H9 (cell line): ENCODE data around the gene PRDM11. TPM values are rescaled to one million over a fixed set of nuclear protein-coding genes. Genes with fewer than 3 reads are reported as not detected.
A peak's percentile ranks its signal among the peaks of the same experiment; 100 is the strongest.

ENCODE experiments used
- DNase-seq: peaks from one replicate; pipeline ENCODE4 v3.0.0-alpha.2; 2017
- H2AFZ ChIP-seq: one replicate; pipeline ENCODE4 v1.6.1; 2013; ENCODE audit warnings: mild to moderate bottlenecking, low read length, control low read depth, moderate library complexity
- H2AK5ac ChIP-seq: 2 replicates; pipeline ENCODE4 v1.6.1; 2013; ENCODE audit warnings: low read length, control low read depth, mixed read lengths; ENCODE audit not compliant: insufficient read length
- H2BK120ac ChIP-seq: one replicate; pipeline ENCODE4 v1.6.1; 2013; ENCODE audit warnings: low read depth, mild to moderate bottlenecking, low read length, control low read depth, inconsistent platforms; ENCODE audit not compliant: poor library complexity, severe bottlenecking
- H2BK12ac ChIP-seq: 2 replicates; pipeline ENCODE4 v1.6.1; 2013; ENCODE audit warnings: low read length, control low read depth, mixed read lengths, low read depth; ENCODE audit not compliant: insufficient read length
- H2BK15ac ChIP-seq: 2 replicates; pipeline ENCODE4 v1.6.1; 2013; ENCODE audit warnings: low read depth, low read length, control low read depth
- H2BK20ac ChIP-seq: one replicate; pipeline ENCODE4 v1.6.1; 2013; ENCODE audit warnings: low read depth, mild to moderate bottlenecking, low read length, control low read depth, inconsistent platforms; ENCODE audit not compliant: poor library complexity, severe bottlenecking
- H2BK5ac ChIP-seq: 2 replicates; pipeline ENCODE4 v1.6.1; 2013; ENCODE audit warnings: low read length, control low read depth, mixed read lengths; ENCODE audit not compliant: insufficient read length
- H3K14ac ChIP-seq: 2 replicates; pipeline ENCODE4 v1.6.1; 2013; ENCODE audit warnings: low read length, control low read depth; ENCODE audit not compliant: insufficient read depth
- H3K18ac ChIP-seq: 2 replicates; pipeline ENCODE4 v1.6.1; 2013; ENCODE audit warnings: low read depth, mild to moderate bottlenecking, mixed read lengths, low read length, control low read depth; ENCODE audit not compliant: insufficient read length
- H3K23ac ChIP-seq: 2 replicates; pipeline ENCODE4 v1.6.1; 2013; ENCODE audit warnings: low read length, control low read depth, mixed read lengths, low read depth; ENCODE audit not compliant: insufficient read length
- H3K23me2 ChIP-seq: 2 replicates; pipeline ENCODE4 v1.6.1; 2013; ENCODE audit warnings: low read depth, mild to moderate bottlenecking, mixed read lengths, low read length, control low read depth; ENCODE audit not compliant: insufficient read length, poor library complexity, severe bottlenecking
- H3K27ac ChIP-seq: 2 replicates; pipeline ENCODE4 v1.5.1; 2013; ENCODE audit warnings: low read length, control low read depth, mixed read lengths, low read depth; ENCODE audit not compliant: insufficient read length
- H3K27me3 ChIP-seq: 2 replicates; pipeline ENCODE4 v1.6.1; 2013; ENCODE audit warnings: low read length, control low read depth, inconsistent platforms; ENCODE audit not compliant: insufficient read depth
- H3K4ac ChIP-seq: 2 replicates; pipeline ENCODE4 v1.6.1; 2013; ENCODE audit warnings: low read depth, mild to moderate bottlenecking, control low read depth, inconsistent platforms, low read length, moderate library complexity
- H3K4me1 ChIP-seq: 2 replicates; pipeline ENCODE4 v1.6.1; 2013; ENCODE audit warnings: low read length, control low read depth, inconsistent platforms; ENCODE audit not compliant: insufficient read depth
- H3K4me2 ChIP-seq: 2 replicates; pipeline ENCODE4 v1.6.1; 2013; ENCODE audit warnings: low read length, control low read depth, mixed read lengths; ENCODE audit not compliant: insufficient read length, insufficient read depth
- H3K56ac ChIP-seq: 2 replicates; pipeline ENCODE4 v1.6.1; 2013; ENCODE audit warnings: low read depth, mild to moderate bottlenecking, mixed read lengths, low read length, control low read depth; ENCODE audit not compliant: insufficient read length
- H3K79me1 ChIP-seq: 2 replicates; pipeline ENCODE4 v1.6.1; 2013; ENCODE audit warnings: low read depth, mild to moderate bottlenecking, moderate library complexity, low read length, control low read depth, inconsistent platforms; ENCODE audit not compliant: insufficient read depth, poor library complexity, severe bottlenecking
- H3K79me2 ChIP-seq: 2 replicates; pipeline ENCODE4 v1.6.1; 2013; ENCODE audit warnings: low read length, control low read depth, inconsistent platforms; ENCODE audit not compliant: insufficient read depth
- H3K9ac ChIP-seq: 2 replicates; pipeline ENCODE4 v1.6.1; 2013; ENCODE audit warnings: low read length, control low read depth, mixed read lengths; ENCODE audit not compliant: insufficient read length; ENCODE audit errors: extremely low read depth
- H3K9me3 ChIP-seq: one replicate; pipeline ENCODE4 v1.6.1; 2013; ENCODE audit warnings: low read depth, low read length, inconsistent platforms; ENCODE audit not compliant: control insufficient read depth
- H3T11ph ChIP-seq: one replicate; pipeline ENCODE4 v1.6.1; 2013; ENCODE audit warnings: mild to moderate bottlenecking, low read length, control low read depth, inconsistent platforms
- H4K20me1 ChIP-seq: one replicate; pipeline ENCODE4 v1.6.1; 2013; ENCODE audit not compliant: control insufficient read depth, insufficient read length, insufficient read depth
- H4K5ac ChIP-seq: 2 replicates; pipeline ENCODE4 v1.6.1; 2013; ENCODE audit warnings: low read depth, mild to moderate bottlenecking, mixed read lengths, low read length, control low read depth; ENCODE audit not compliant: insufficient read length
- H4K8ac ChIP-seq: replicated peaks from 2 replicates; pipeline ENCODE4 v1.6.1; 2013; ENCODE audit warnings: low read length, control low read depth, mixed read lengths, low read depth; ENCODE audit not compliant: insufficient read length
- H4K91ac ChIP-seq: 2 replicates; pipeline ENCODE4 v1.6.1; 2013; ENCODE audit warnings: low read depth, mild to moderate bottlenecking, moderate library complexity, mixed read lengths, low read length, control low read depth; ENCODE audit not compliant: insufficient read length
- H3K27ac Mint-ChIP-seq, 3 experiments: 2 replicates in 2 of 3; 3 replicates in 1 of 3; pipeline ENCODE4 v1.8.0; 2020 to 2021; ENCODE audit warnings: mixed read lengths in 3 of 3, mild to moderate bottlenecking in 1 of 3, moderate library complexity in 1 of 3
- H3K27me3 Mint-ChIP-seq: 2 replicates; pipeline ENCODE4 v1.8.0; 2021; ENCODE audit warnings: low read depth, mild to moderate bottlenecking, moderate library complexity, mixed read lengths
- H3K36me3 Mint-ChIP-seq, 3 experiments: 2 replicates in 2 of 3; 3 replicates in 1 of 3; pipeline ENCODE4 v1.8.0; 2020 to 2021; ENCODE audit warnings: low read depth in 3 of 3, mixed read lengths in 3 of 3; ENCODE audit not compliant: insufficient read depth in 1 of 3
- H3K4me1 Mint-ChIP-seq, 2 experiments: 2 replicates each; pipeline ENCODE4 v1.8.0; 2020; ENCODE audit warnings: mixed read lengths in 2 of 2
- H3K4me3 Mint-ChIP-seq, 2 experiments: 2 replicates in 1 of 2; 3 replicates in 1 of 2; pipeline ENCODE4 v1.8.0; 2020 to 2021; ENCODE audit warnings: mild to moderate bottlenecking in 2 of 2, mixed read lengths in 2 of 2, moderate library complexity in 1 of 2
- H3K9me3 Mint-ChIP-seq, 2 experiments: 2 replicates in 1 of 2; 3 replicates in 1 of 2; pipeline ENCODE4 v1.8.0; 2020; ENCODE audit warnings: mild to moderate bottlenecking in 2 of 2, mixed read lengths in 2 of 2, moderate library complexity in 1 of 2
- CTCF ChIP-seq: fragments of 200-600 bp; sonication (generic); conservative IDR thresholded peaks from 3 replicates; pipeline ENCODE4 v1.8.0; 2021; ENCODE audit warnings: antibody characterized with exemption, mild to moderate bottlenecking
- WGBS: extraction: QIAGEN DNeasy Blood & Tissue Kit; methylation state at CpG from one replicate; pipeline ENCODE4 v1.1.7; 2013; ENCODE audit warnings: missing lambda C conversion rate, low lambda C conversion rate, mixed read lengths; ENCODE audit not compliant: insufficient read length; ENCODE audit errors: extremely low coverage; 5-methylcytosine and 5-hydroxymethylcytosine counted together
- total RNA-seq: library from RNA; stranded (reverse); gene quantifications from 2 replicates; pipeline ENCODE4 v1.2.1, GENCODE V29; 2021

PRDM11 gene
- total RNA-seq, 1 experiment from 2014 or later = 11.5 TPM

GRCh38 chr11:45213316-45213665 lies 66.9 kb downstream of the PRDM11 start:
- Mint-ChIP-seq H3K27ac (peak overlapping the region in 1 of 3 experiments; percentile 40; a peak in 1 of 7 replicates), H3K9me3 (no peaks in the 10 kb centered on the region), H3K36me3 (peaks cover 0 to 4% (median 0%) of the 10 kb centered on the region in 3 experiments; a peak in 3 of 7 replicates), H3K27me3 (no peaks in the 10 kb centered on the region; the same call in none of the 2 replicates), H3K4me1 (peaks cover 13 to 25% of the 10 kb centered on the region in 2 experiments), H3K4me3 (no peak overlapping the region; a peak in 2 of 5 replicates)
- Histone ChIP-seq H3K27ac (no peak overlapping the region), H3K56ac (no peak overlapping the region), H3K14ac (no peak overlapping the region), H2BK15ac (no peak overlapping the region), H2BK120ac (no peak overlapping the region), H3K18ac (no peak overlapping the region), H3K79me2 (no peaks in the 10 kb centered on the region), H4K5ac (no peak overlapping the region), H2AK5ac (no peak overlapping the region), H3K4me2 (no peak overlapping the region), H3K9ac (no peak overlapping the region), H3T11ph (no peak overlapping the region), H3K23ac (no peak overlapping the region), H2BK12ac (no peak overlapping the region), H4K20me1 (no peaks in the 10 kb centered on the region), H2BK20ac (no peak overlapping the region), H3K27me3 (no peaks in the 10 kb centered on the region), H3K23me2 (no peaks in the 10 kb centered on the region), H3K9me3 (no peaks in the 10 kb centered on the region), H3K4me1 (no peaks in the 10 kb centered on the region), H4K91ac (no peak overlapping the region), H2BK5ac (no peak overlapping the region), H3K79me1 (no peaks in the 10 kb centered on the region), H3K4ac (no peak overlapping the region), H2AFZ (no peak overlapping the region), H4K8ac (no peak overlapping the region)
- no CpG with 5 or more reads among the region's 12 CpGs for WGBS
- no peak for TF ChIP-seq CTCF
- DNase-seq = no peak
